ENCODE data around the gene NDE1. TPM values are rescaled to one million over a fixed set of nuclear protein-coding genes. Genes with fewer than 3 reads are reported as not detected.
A peak's percentile ranks its signal among the peaks of the same experiment; 100 is the strongest.
"Not testable (repeated sequence)": the region's sequence is repeated elsewhere in the genome, so short reads cannot be mapped to it uniquely, and the experiment has no call there.

The NDE1 gene, protein sequence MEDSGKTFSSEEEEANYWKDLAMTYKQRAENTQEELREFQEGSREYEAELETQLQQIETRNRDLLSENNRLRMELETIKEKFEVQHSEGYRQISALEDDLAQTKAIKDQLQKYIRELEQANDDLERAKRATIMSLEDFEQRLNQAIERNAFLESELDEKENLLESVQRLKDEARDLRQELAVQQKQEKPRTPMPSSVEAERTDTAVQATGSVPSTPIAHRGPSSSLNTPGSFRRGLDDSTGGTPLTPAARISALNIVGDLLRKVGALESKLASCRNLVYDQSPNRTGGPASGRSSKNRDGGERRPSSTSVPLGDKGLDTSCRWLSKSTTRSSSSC
- 4.2 TPM for total RNA-seq

DNA sequence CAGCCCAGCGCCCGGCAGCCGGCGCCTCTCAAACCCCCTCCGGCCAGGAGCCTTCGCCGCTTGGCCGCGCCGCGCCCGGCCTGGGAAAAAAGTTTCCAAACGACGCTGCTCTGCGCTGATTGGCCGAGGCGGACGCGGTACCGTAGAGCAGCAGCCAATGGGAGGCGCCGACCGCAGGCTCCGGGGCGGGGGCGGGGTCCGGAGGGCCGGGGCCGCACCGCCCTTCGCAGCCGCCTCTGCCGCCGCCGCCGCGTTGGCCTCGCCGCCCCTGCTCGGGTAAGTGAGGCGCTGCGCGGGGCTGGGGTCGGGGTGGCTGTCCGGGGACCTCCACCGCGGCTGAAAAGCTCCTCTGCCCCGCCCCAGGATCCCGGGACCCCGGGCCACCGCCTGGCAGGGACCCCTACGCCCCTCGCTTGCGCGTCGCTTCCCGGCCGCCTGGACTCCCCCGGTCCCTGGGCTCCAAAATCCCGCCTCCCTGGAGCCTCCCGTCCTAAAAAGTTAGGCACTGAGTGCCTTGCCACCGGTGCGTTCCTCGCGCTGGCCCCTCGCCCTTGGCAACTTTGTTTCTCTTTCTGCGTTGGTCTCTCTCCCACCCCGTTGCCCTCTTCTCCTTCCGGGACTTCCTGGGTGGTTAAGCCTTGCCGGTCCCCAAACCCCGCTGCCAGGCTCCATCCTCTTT lies at the start of gene NDE1:
NDE1 (plus strand) TSS at position 227 of the 679 bp plus-strand sequence. CDS start 14,534 bp downstream, outside the sequence.
- DNase-seq, result peak; percentile 85

DNA sequence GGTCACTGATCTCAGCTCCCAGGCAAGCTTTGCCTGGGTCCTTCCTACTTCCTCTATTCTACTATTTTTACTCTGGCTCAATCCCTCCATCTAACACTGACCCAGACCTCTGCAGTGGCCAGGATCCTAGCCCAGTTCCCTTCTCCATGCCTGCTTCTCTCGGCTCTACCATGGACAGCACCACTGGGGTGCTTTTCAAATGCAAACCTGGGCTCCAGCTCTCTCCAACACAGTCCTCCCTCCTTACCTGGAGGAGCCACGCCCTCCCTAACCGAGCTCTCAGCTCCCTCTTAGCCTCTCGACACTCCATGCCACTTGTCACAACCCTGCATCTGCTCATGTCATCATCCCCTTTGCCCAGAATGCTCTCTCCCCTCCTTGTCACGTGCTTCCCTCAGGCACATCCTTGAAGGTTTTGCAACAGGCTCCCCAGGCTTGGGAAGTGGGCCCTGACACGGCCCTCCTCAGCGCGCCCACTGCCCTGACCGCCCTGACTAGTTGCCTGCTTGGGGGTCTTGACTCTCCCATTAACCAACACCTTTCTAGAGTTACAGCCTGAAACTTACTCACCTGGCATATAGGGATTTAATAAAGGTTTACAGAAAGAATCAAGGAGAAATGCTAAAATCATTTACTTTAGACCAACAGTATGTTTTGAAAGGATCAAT lies 48.7 kb upstream of the NDE1 start:
- DNase-seq, result no peak

DNA sequence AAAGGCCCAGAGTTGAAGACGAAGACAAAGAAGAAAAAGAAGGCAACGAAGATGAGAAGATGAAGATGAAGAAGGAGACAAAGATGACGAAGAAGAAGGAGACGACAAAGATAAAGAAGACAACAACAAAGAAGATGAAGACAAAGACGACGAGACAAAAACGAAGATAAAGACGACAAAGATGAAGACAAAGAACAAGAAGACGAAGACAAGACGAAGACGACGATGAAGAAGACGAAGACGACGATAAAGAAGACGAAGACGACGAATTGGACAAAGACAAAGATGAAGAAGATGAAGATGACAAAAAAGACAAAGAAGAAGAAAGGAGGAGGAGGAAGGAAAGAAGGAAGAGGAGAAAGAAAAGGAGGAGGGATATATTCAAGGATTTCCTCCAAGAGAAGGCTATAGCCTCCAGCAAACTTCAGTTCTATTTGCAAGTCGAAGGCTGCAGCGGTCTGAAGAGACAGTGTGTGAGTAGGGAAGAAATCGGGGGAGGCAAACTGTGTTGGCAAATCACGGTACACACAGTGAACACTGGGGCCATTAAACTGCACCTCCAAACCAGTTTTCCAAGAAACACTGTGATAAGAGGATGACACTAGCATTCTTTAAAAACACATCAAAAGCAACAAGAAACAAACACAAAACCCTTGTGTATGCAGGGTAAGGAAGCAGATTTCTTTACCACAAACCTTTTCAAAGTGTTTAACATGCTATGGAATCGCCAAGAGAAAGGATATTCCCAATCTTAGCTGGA lies 47.6 kb upstream of the NDE1 start:
- DNase-seq, result no peak

DNA sequence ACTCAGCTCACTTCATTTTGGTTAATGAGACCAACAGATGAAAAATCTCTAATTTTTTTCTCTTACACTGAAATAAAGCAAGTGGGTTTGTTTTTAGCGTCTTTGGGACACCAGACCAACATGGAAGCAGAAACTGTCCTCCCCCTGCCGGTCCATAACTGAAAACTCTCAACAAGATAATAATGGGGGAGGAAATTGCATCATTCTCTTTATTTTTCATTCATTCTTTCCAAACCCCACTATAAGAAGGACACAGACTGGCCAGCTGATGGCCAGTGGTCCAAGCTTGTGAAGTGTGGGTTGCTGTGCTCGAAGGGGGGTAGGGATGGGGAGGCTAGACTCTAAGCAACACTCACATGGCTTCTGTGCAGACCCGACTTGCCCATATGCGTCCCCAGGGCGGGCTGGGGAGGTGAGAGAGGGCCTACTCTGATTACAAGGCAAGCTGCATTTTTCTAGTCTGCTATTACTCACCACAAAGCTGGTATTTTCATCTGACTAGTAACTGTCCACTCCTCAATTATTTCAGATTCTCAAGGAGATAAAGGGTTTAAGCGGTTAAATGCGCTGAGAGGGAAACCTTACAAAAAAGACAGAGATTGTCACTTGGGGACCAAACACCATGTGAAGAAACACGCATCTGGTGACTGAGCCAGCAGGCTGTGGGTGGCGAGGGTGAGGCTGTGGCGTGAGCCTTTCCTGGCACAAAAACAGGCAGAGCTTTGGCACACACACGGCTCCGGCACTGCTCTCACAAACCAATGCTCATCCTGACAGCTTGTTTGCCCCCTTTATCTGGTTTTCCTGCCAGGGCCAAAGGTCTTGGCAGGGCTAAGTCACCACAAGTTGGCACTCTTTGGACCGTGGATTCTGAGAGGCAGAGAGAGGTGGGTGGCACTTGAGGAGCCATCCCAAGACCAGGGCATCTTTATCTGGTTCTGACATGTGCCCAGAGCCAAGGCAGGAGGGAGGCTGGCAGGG lies 45.3 kb upstream of the NDE1 start:
- peak; percentile 46 for DNase-seq

- DNase-seq, result no peak
Observed at GRCh38 chr16:15605839-15606517, 44.1 kb upstream of the NDE1 start.

- no peak for DNase-seq
Observed at GRCh38 chr16:15606518-15607220, 43.4 kb upstream of the NDE1 start.

- DNase-seq, result not testable (repeated sequence)
Observed at GRCh38 chr16:15607221-15607699, 42.8 kb upstream of the NDE1 start.

- DNase-seq, result no peak
Observed at GRCh38 chr16:15607700-15608396, 42.2 kb upstream of the NDE1 start.

GRCh38 chr16:15608398-15609285 lies 41.4 kb upstream of the NDE1 start:
- DNase-seq, result no peak

- DNase-seq, result no peak
Observed at GRCh38 chr16:15609286-15609649, 40.8 kb upstream of the NDE1 start.

- DNase-seq, result no peak
Observed at GRCh38 chr16:15610369-15610871, 39.6 kb upstream of the NDE1 start.

GRCh38 chr16:15611610-15612009 lies 38.4 kb upstream of the NDE1 start:
- no peak for DNase-seq

DNA sequence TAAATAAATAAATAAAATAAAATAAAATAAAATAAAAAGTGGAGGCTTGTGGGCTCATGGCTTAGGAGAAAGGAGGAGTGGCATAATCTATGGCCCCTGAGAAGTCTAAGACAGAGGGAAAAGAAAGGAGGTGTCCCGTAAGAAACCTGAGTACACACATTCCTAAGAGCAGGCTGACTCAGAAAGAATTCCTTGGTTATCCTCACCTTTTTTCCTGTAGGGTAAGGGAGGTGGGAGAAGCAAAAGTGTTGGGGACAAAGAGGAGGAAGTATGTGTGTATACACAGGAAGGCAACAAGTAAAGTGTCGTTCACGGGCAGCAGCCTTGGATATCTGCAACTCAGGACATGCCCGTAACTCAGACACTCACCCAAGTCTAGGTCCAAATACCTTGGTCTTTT lies 36.4 kb upstream of the NDE1 start:
- DNase-seq, result no peak

DNA sequence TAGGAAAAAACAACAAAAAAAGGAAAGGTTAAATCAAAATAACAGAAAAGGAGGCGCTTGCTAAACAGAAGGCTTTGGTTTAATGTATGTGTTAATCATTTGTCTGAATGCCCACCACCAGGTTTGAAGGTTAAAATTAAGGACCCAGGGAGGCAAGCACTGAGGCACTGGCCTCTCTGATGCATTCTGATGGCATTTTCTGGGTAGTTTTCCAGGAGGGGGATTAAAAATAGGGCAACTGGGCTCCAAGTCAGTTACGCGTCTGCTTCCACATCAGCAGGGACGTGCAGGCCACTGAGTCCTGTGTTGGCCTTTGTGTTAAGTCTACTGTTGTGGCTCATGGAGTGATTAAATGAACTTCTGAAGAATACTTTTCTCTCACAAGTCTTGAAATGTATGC lies 34.0 kb upstream of the NDE1 start:
- DNase-seq, result no peak

DNA sequence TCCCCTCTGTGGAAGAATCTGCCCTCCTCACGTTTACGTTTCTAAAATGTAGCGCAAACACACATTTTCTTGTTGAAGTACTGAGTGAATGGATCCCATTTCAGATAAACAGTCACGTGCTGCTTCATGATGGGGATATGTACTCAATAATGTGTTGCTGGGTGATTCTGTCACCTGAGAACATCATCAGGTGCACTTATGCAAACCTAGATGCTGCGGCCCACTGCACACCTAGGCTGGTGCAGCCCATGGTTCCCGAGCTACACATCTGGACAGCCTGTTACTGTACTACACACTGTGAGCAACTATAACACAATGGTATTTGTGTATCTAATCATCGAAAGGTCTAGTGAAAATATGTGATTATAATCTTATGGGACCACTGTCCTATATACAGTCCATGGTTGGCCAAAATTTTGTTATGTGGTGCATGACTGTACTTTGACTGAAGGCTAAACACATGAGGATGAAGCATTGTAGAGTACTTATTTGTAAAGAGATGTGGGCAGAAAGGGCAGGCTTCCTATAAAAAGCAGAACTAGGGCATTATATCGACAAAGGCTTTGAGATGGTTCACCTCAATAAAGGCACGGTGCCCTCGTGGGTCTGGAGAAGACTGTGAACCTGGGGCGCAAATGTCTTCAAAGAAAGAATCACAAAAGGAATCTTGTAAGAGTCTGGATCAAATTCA lies 33.4 kb upstream of the NDE1 start:
- DNase-seq, result no peak

- no peak for DNase-seq
Observed at GRCh38 chr16:15617901-15618300, 32.1 kb upstream of the NDE1 start.

- DNase-seq, result no peak
Observed at GRCh38 chr16:15618392-15618791, 31.7 kb upstream of the NDE1 start.

Data from occipital lobe (tissue), 2 donors.